ENCODE results near the gene ANKRD2.
"Not testable (repeated sequence)": the region's sequence is repeated elsewhere in the genome, so short reads cannot be mapped to it uniquely, and the experiment has no call there.

Gene ANKRD2

GRCh38 chr10:97572214-97572989 lies at the start of gene ANKRD2:
ANKRD2 (plus strand) TSS chr10:97572779; CDS start chr10:97572789, 10 bp downstream.
- peak; percentile 83 for DNase-seq (ENCODE audit: low spot score)

GRCh38 chr10:97522937-97523336 lies 49.6 kb upstream of the ANKRD2 start:
- no peak for DNase-seq (ENCODE audit: low spot score)

GRCh38 chr10:97525086-97525485 lies 47.5 kb upstream of the ANKRD2 start:
- no peak for DNase-seq (ENCODE audit: low spot score)

- no peak for DNase-seq (ENCODE audit: low spot score)
Observed at GRCh38 chr10:97525683-97526110, 46.9 kb upstream of the ANKRD2 start.

GRCh38 chr10:97528876-97529275 lies 43.7 kb upstream of the ANKRD2 start:
- not testable (repeated sequence) for DNase-seq (ENCODE audit: low spot score)

GRCh38 chr10:97529685-97530465 lies 42.7 kb upstream of the ANKRD2 start:
- DNase-seq (ENCODE audit: low spot score): no peak

- DNase-seq (ENCODE audit: low spot score): no peak
Observed at GRCh38 chr10:97531401-97531986, 41.1 kb upstream of the ANKRD2 start.

GRCh38 chr10:97532935-97533671 lies 39.5 kb upstream of the ANKRD2 start:
- no peak for DNase-seq (ENCODE audit: low spot score)

GRCh38 chr10:97533888-97534287 lies 38.7 kb upstream of the ANKRD2 start:
- DNase-seq (ENCODE audit: low spot score): no peak

GRCh38 chr10:97534746-97535367 lies 37.7 kb upstream of the ANKRD2 start:
- peak; percentile 73 for DNase-seq (ENCODE audit: low spot score)

- no peak for DNase-seq (ENCODE audit: low spot score)
Observed at GRCh38 chr10:97537186-97537869, 35.3 kb upstream of the ANKRD2 start.

GRCh38 chr10:97538411-97538810 lies 34.2 kb upstream of the ANKRD2 start:
- no peak for DNase-seq (ENCODE audit: low spot score)

- DNase-seq (ENCODE audit: low spot score): no peak
Observed at GRCh38 chr10:97538839-97539238, 33.7 kb upstream of the ANKRD2 start.

GRCh38 chr10:97539523-97540200 lies 32.9 kb upstream of the ANKRD2 start:
- no peak for DNase-seq (ENCODE audit: low spot score)

- no peak for DNase-seq (ENCODE audit: low spot score)
Observed at GRCh38 chr10:97540669-97541500, 31.7 kb upstream of the ANKRD2 start.

- no peak for DNase-seq (ENCODE audit: low spot score)
Observed at GRCh38 chr10:97542169-97543024, 30.2 kb upstream of the ANKRD2 start.

GRCh38 chr10:97543025-97543546 lies 29.5 kb upstream of the ANKRD2 start:
- DNase-seq (ENCODE audit: low spot score): no peak

Data from ecto neural progenitor cell (in vitro differentiated cells).